ENCODE data around the gene PSTPIP1.

The PSTPIP1 gene

DNA sequence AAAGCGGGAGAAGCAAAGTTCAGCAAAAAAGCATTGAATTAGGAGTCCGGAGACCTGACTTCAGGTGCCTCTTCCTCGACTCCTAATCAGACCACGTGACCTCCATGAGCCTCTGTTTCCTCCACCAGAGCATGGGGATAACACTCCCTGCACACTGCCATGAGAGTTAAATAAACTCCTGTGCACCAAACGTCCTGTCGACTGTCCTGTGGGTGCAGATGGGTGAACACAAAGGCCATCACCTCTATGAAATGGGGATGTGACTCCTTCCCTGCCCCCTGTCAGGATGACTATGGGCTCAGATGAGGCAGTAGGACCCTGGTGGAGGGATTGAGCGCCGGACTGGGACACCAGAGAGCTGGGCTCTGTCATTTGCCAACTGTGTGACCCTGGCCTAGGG, 89.5 kb downstream of the PSTPIP1 start:
- in situ Hi-C loops (cut with HindIII; ENCODE audit: low sequenced_read_pairs), result no loop called here
- H3K4me3 ChIP-seq (ENCODE audit: low read depth, low read length), result no peak overlapping the region
- DNase-seq (ENCODE audit: low read depth), result no peak
- no peak for TF ChIP-seq CTCF (IDR thresholded peaks at IDR 0.05; ENCODE audit: low read depth, low read length, missing control alignments)

DNA sequence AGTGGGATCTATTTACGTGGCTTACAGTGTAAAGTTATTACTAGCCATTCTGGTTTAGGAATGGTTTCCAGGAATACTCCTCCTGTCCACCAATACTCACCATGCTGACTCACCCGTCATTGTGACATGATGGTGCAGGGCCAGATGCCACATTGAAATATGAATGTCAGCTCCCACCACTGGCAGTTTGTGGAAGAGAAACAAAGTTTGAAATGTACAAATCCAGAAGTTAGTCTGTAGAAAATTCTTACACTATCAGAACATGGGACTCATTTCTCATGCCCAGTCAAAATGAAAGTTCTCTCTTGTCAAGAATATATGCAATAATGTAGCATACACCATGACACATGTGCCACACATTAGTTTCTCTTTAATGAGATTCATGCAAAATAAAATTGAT, 90.4 kb downstream of the PSTPIP1 start:
- no peak overlapping the region for H3K4me3 ChIP-seq (ENCODE audit: low read depth, low read length)
- no peak for TF ChIP-seq CTCF (IDR thresholded peaks at IDR 0.05; ENCODE audit: low read depth, low read length, missing control alignments)
- DNase-seq (ENCODE audit: low read depth), result no peak
- in situ Hi-C loops (cut with HindIII; ENCODE audit: low sequenced_read_pairs), result no loop called here

Data from astrocyte of the cerebellum (primary cell).